Panc1 (cell line): ENCODE measurements around the gene POLE. TPM values are rescaled to one million over a fixed set of nuclear protein-coding genes. Genes with fewer than 3 reads are reported as not detected.

Experiments
- ATAC-seq: fragments of 200-7000 bp; cut with Tn5 transposase; 2 replicates; pipeline ENCODE4 v1.9.1; 2020; ENCODE audit warnings: mild to moderate bottlenecking, moderate library complexity
- BruUV-seq: library from RNA; stranded (reverse); fragments of 400-500 nt; replicated peaks from 2 replicates; lab custom pipeline; 2021; lab: Mats Ljungman, UMichigan
- CTCF ChIA-PET: fragments of 300-600 bp; sonication (Branson Sonifier 250); formaldehyde crosslinking; loops from one replicate; lab custom pipeline; 2022; ENCODE audit warnings: antibody characterized with exemption; lab: Charles Lee
- POLR2A ChIA-PET: fragments of 300-600 bp; sonication (Branson Sonifier 250); formaldehyde crosslinking; loops from one replicate; lab custom pipeline; 2022; ENCODE audit warnings: antibody characterized with exemption; lab: Charles Lee
- DNase-seq: peaks from one replicate; pipeline ENCODE4 v3.0.0-alpha.2; 2010; ENCODE audit warnings: low read depth, low spot score
- H3K27ac ChIP-seq: 2 replicates; pipeline ENCODE4 v1.5.1; 2011; ENCODE audit warnings: mild to moderate bottlenecking, low read length, inconsistent platforms
- H3K27me3 ChIP-seq: fragments of 200-500 bp; sonication (Bioruptor generic); 2 replicates; pipeline ENCODE4 v1.6.0; 2014; ENCODE audit warnings: low read length, inconsistent platforms; ENCODE audit not compliant: control insufficient read depth, insufficient read depth
- H3K36me3 ChIP-seq: fragments of 200-500 bp; sonication (Bioruptor generic); 2 replicates; pipeline ENCODE4 v1.5.1; 2014; ENCODE audit warnings: inconsistent platforms, mild to moderate bottlenecking, low read length, moderate library complexity; ENCODE audit not compliant: control insufficient read depth, insufficient read depth
- H3K4me1 ChIP-seq: 2 replicates; pipeline ENCODE4 v1.5.1; 2011; ENCODE audit warnings: inconsistent platforms, mild to moderate bottlenecking, low read length, moderate library complexity; ENCODE audit not compliant: control insufficient read depth, insufficient read depth
- H3K4me3 ChIP-seq, 2 experiments: 2 replicates each; pipeline ENCODE4 v1.5.1; 2011 to 2012; ENCODE audit warnings: low read depth in 2 of 2, low read length in 2 of 2, mild to moderate bottlenecking in 2 of 2, inconsistent platforms in 1 of 2, moderate library complexity in 1 of 2
- H3K9me3 ChIP-seq: fragments of 200-500 bp; sonication (Bioruptor generic); 2 replicates; pipeline ENCODE4 v1.5.1; 2014; ENCODE audit warnings: low read depth, mild to moderate bottlenecking, inconsistent platforms, low read length, moderate library complexity; ENCODE audit not compliant: control insufficient read depth, insufficient read depth
- CTCF ChIP-seq: fragments of 450-650 bp; IDR thresholded peaks from 2 replicates; pipeline ENCODE4 v1.5.1; 2017; ENCODE audit warnings: mild to moderate bottlenecking
- POLR2AphosphoS5 ChIP-seq: IDR thresholded peaks from 2 replicates; pipeline ENCODE4 v1.6.1; 2012; ENCODE audit warnings: mild to moderate bottlenecking, low read depth, low read length, moderate library complexity
- REST ChIP-seq, 2 experiments: IDR thresholded peaks; 2 replicates each; pipeline ENCODE4 v1.6.1; 2011 to 2012; ENCODE audit warnings: low read depth in 2 of 2, control low read depth in 1 of 2, low read length in 1 of 2, mild to moderate bottlenecking in 1 of 2, moderate library complexity in 1 of 2; ENCODE audit not compliant: insufficient read depth in 1 of 2
- SIN3A ChIP-seq: IDR thresholded peaks from 2 replicates; pipeline ENCODE4 v1.6.1; 2012; ENCODE audit warnings: low read depth, mild to moderate bottlenecking, low read length, moderate library complexity, borderline replicate concordance; ENCODE audit not compliant: insufficient read depth
- TCF7L2 ChIP-seq: IDR thresholded peaks from 2 replicates; pipeline ENCODE4 v1.6.1; 2011; ENCODE audit warnings: mild to moderate bottlenecking, low read depth, low read length, inconsistent platforms
- in situ Hi-C: cut with HindIII; loops from 2 replicates; pipeline ENCODE4 v1.10.0; 2016; ENCODE audit warnings: low sequenced_read_pairs, low pct_unique_long_range_greater_than_20kb
- intact Hi-C: fragments of 100-400 bp; cut with micrococcal nuclease; formaldehyde crosslinking; loops from one replicate; pipeline ENCODE4 v1.10.0; 2022; ENCODE audit not compliant: unreplicated experiment
- total RNA-seq: library from RNA; stranded (reverse); gene quantifications from one replicate; pipeline ENCODE4 v1.2.1, GENCODE V29; 2021; ENCODE audit not compliant: unreplicated experiment

Gene POLE
- total RNA-seq, 1 experiment from 2014 or later = 112 TPM

DNA sequence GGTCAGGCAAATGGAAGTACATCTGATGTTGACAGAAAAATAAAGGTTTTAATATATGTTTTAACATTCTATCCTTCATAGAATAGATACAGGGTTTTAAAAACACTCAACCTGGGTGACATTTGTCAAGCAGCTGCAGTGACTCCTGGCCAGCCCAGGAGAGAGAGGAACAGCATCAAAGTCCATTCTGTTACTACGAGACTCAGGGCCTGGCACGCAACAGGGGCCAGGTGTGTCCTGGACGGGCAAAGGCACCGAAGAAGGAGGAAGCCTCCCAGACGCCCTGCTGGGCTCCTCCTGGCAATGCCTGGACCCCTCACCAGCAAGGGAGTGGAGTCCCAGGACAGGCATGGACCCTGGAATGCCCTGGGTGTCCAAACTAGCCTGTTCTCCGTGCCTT is 98.8 kb downstream of the POLE start:
- no peak overlapping the region for H3K4me3 ChIP-seq
- ChIA-PET POLR2A (no interaction called here), CTCF (no interaction called here)
- in situ Hi-C loops = no loop called here
- BruUV-seq = no TSS peak
- H3K27me3 ChIP-seq = no peaks in the 10 kb centered on the region
- no peak for ATAC-seq
- H3K9me3 ChIP-seq = no peaks in the 10 kb centered on the region
- H3K27ac ChIP-seq = no peak overlapping the region
- DNase-seq = no peak
- no peak for TF ChIP-seq SIN3A
- TF ChIP-seq REST (IDR thresholded peaks at IDR 0.05; ENCODE audit: insufficient read depth in 1 of 2, low read depth in 2 of 2, low read length in 1 of 2) = no peak
- no peak for TF ChIP-seq CTCF
- no peak for TF ChIP-seq TCF7L2
- no peak for TF ChIP-seq POLR2AphosphoS5
- no peaks in the 10 kb centered on the region for H3K36me3 ChIP-seq
- intact Hi-C loops = no loop called here
- no peaks in the 10 kb centered on the region; the same call in 1 of the 2 replicates for H3K4me1 ChIP-seq

- BruUV-seq = no TSS peak
- no peak overlapping the region for H3K4me3 ChIP-seq
- H3K27me3 ChIP-seq = no peaks in the 10 kb centered on the region
- no peak overlapping the region for H3K27ac ChIP-seq
- no peaks in the 10 kb centered on the region for H3K9me3 ChIP-seq
- in situ Hi-C loops = no loop called here
- DNase-seq = no peak
- H3K36me3 ChIP-seq = no peaks in the 10 kb centered on the region
- intact Hi-C loops = no loop called here
- H3K4me1 ChIP-seq = no peaks in the 10 kb centered on the region
- no peak for TF ChIP-seq POLR2AphosphoS5
- CTCF ChIA-PET = no interaction called here
- POLR2A ChIA-PET = no interaction called here
- ATAC-seq = no peak
These were observed 99.4 kb downstream of the POLE start for GRCh38 chr12:132587781-132588180.

- no peak overlapping the region for H3K4me3 ChIP-seq
- in situ Hi-C loops = no loop called here
- H3K27ac ChIP-seq = no peak overlapping the region
- TF ChIP-seq TCF7L2 (no peak), REST (IDR thresholded peaks at IDR 0.05; ENCODE audit: insufficient read depth in 1 of 2, low read depth in 2 of 2, low read length in 1 of 2) (no peak), SIN3A (no peak), CTCF (no peak), POLR2AphosphoS5 (no peak)
- no peaks in the 10 kb centered on the region for H3K27me3 ChIP-seq
- intact Hi-C loops = no loop called here
- ChIA-PET POLR2A (no interaction called here), CTCF (no interaction called here)
- ATAC-seq (no peak), DNase-seq (no peak)
- no peaks in the 10 kb centered on the region for H3K9me3 ChIP-seq
- no peaks in the 10 kb centered on the region for H3K36me3 ChIP-seq
- no peaks in the 10 kb centered on the region for H3K4me1 ChIP-seq
- BruUV-seq = no TSS peak
These were observed 100.2 kb downstream of the POLE start for GRCh38 chr12:132586929-132587328.
